Pancreas (tissue), 10 donors: Measurements from ENCODE around the gene HLA-DMA. TPM values are rescaled to one million over a fixed set of nuclear protein-coding genes. Genes with fewer than 3 reads are reported as not detected.

Experiments
- ATAC-seq, 4 donors: fragments of 200-7000 bp; cut with Tn5 transposase; one replicate each; pipeline versions ENCODE4 v1.8.0 to v1.9.1; 2020; ENCODE audit warnings: mild to moderate bottlenecking in 4 of 4, moderate library complexity in 4 of 4
- DNase-seq, 6 donors: peaks; one replicate each; pipeline ENCODE4 v3.0.0-alpha.2; 2020
- FAIRE-seq: peaks from 2 replicates; lab custom pipeline; 2012; peaks lifted over from hg19 to GRCh38; lab: Jason Lieb, UNC
- H3K27ac ChIP-seq, 4 donors: fragments of 200-600 bp; sonication (generic); 1 replicate in 3 of 4; 2 replicates in 1 of 4; pipeline versions ENCODE4 v1.5.0 to v1.8.0; 2020
- H3K27me3 ChIP-seq, 4 donors: fragments of 200-600 bp; one replicate each; pipeline ENCODE4 v1.8.0; 2021
- H3K36me3 ChIP-seq, 3 donors: fragments of 200-600 bp; sonication (generic) in 1 of 3; one replicate each; pipeline versions ENCODE4 v1.5.0 to v1.8.0; 2020 to 2021
- H3K4me1 ChIP-seq, 3 donors: fragments of 200-600 bp; one replicate each; pipeline ENCODE4 v1.8.0; 2021
- H3K4me3 ChIP-seq, 4 donors: fragments of 200-600 bp; sonication (generic) in 2 of 4; one replicate each; pipeline versions ENCODE4 v1.5.0 to v1.8.0; 2020 to 2021
- H3K9me3 ChIP-seq, 4 donors: fragments of 200-600 bp; one replicate each; pipeline ENCODE4 v1.8.0; 2021
- CTCF ChIP-seq, 4 donors: fragments of 200-600 bp; sonication (generic) in 3 of 4; IDR thresholded peaks; one replicate each; pipeline versions ENCODE4 v1.5.0 to v1.8.0; 2021; ENCODE audit warnings: antibody characterized with exemption in 4 of 4
- WGBS, 2 donors: extraction: QIAGEN DNeasy Blood & Tissue Kit; methylation state at CpG; one replicate each; pipeline ENCODE4 v1.1.7; 2013; 5-methylcytosine and 5-hydroxymethylcytosine counted together
- intact Hi-C, 3 donors: fragments of 100-400 bp; cut with DNase I; formaldehyde crosslinking; loops; one replicate each; pipeline versions ENCODE4 v1.11.1 to v1.14.2; 2022
- polyA plus RNA-seq, 2 donors: library from polyadenylated mRNA; stranded (reverse); fragments of 200-250 nt; gene quantifications; one replicate each; pipeline ENCODE4 v1.2.3, GENCODE V29; 2013
- total RNA-seq, 6 donors: library from RNA; stranded (reverse); fragmentation: NEBNext Ultra II Directional in 4 of 6; extraction: Animal tissue kit (Norgen Biotek cat#: 25700) in 4 of 6; gene quantifications; one replicate each; pipeline versions ENCODE4 v1.2.1 to v1.2.4, GENCODE V29; 2021 to 2023
- donor health status: healthy with polysubstance abuse.
- donor health status: DM: no; HTN: no; CAD: no; lungs with moderate emphysema.
- donor health status: DM: no; HTN: no; CAD: no.
- donor health status: control.
- donor health status: control.
- donor health status: Bipolar disorder and iron deficiency.
- donor health status: DM: yes; HTN: yes; CAD: no.
- donor health status: DM: no; HTN: no; CAD: no.
- donor health status: DM: no; HTN: no; CAD: no.
- donor health status: DM: yes; HTN: yes; CAD: no.

HLA-DMA gene
- total and polyA plus RNA-seq, 8 donors: 6.8 to 72.9 (median 23.0) TPM

GRCh38 chr6:32973144-32974015, 20.5 kb upstream of the HLA-DMA start:
- Histone ChIP-seq H3K9me3 (no peaks in the 10 kb centered on the region), H3K4me3 (peak overlapping the region; percentile 87 to 98 (median 95)), H3K27ac (peak overlapping the region; percentile 25 to 99 (median 64)), H3K27me3 (no peaks in the 10 kb centered on the region), H3K36me3 (peaks cover 17 to 48% (median 31%) of the 10 kb centered on the region in 3 donors), H3K4me1 (peaks cover 7 to 29% (median 13%) of the 10 kb centered on the region in 3 donors)
- FAIRE-seq: no peak
- intact Hi-C loops: no loop called here
- ATAC-seq: no peak
- TF ChIP-seq CTCF (IDR thresholded peaks at IDR 0.05): no peak
- peak in 5 of 6 donors; percentile 51 to 65 (median 56) for DNase-seq
- 0% methylated on average over 23 of the region's 23 CpGs for WGBS, 2 donors

- Histone ChIP-seq H3K9me3 (no peaks in the 10 kb centered on the region), H3K4me1 (peaks cover 7 to 24% (median 11%) of the 10 kb centered on the region in 3 donors), H3K4me3 (peak overlapping the region; percentile 87 to 98 (median 95)), H3K27me3 (no peaks in the 10 kb centered on the region), H3K36me3 (peaks cover 17 to 39% (median 22%) of the 10 kb centered on the region in 3 donors), H3K27ac (peak overlapping the region; percentile 25 to 99 (median 64))
- FAIRE-seq: no peak
- no peak for TF ChIP-seq CTCF (IDR thresholded peaks at IDR 0.05)
- peak; percentile 0 to 4 (median 0) for ATAC-seq
- 0% methylated on average over 70 of the region's 70 CpGs for WGBS, 2 donors
- intact Hi-C loops: no loop called here
- DNase-seq: peak in 3 of 6 donors; percentile 71 to 88 (median 73)
Observed at GRCh38 chr6:32972353-32973143, 19.7 kb upstream of the HLA-DMA start.

GRCh38 chr6:32971581-32972352, 18.9 kb upstream of the HLA-DMA start:
- TF ChIP-seq CTCF (IDR thresholded peaks at IDR 0.05): no peak
- Histone ChIP-seq H3K27me3 (no peaks in the 10 kb centered on the region), H3K4me1 (peaks cover 10 to 22% (median 10%) of the 10 kb centered on the region in 3 donors), H3K27ac (peak overlapping the region; percentile 97 to 99 (median 99)), H3K9me3 (no peaks in the 10 kb centered on the region), H3K4me3 (peak overlapping the region; percentile 95 to 98 (median 95)), H3K36me3 (peaks cover 13 to 31% (median 15%) of the 10 kb centered on the region in 3 donors)
- intact Hi-C loops: no loop called here
- FAIRE-seq (peak; percentile 81), ATAC-seq (peak; percentile 46 to 60 (median 56)), DNase-seq (peak; percentile 99 to 100 (median 100))
- WGBS, 2 donors: 0 to 1% methylated on average over 58 of the region's 58 CpGs

GRCh38 chr6:32971242-32971580, 18.3 kb upstream of the HLA-DMA start:
- WGBS, 2 donors: 0% methylated on average over 15 of the region's 15 CpGs
- DNase-seq (no peak), ATAC-seq (no peak), FAIRE-seq (no peak)
- Histone ChIP-seq H3K36me3 (peaks cover 8 to 26% (median 9%) of the 10 kb centered on the region in 3 donors), H3K4me3 (peak overlapping the region; percentile 60 to 98 (median 86)), H3K4me1 (peaks cover 10 to 22% (median 12%) of the 10 kb centered on the region in 3 donors), H3K9me3 (no peaks in the 10 kb centered on the region), H3K27me3 (no peaks in the 10 kb centered on the region), H3K27ac (peak overlapping the region; percentile 97 to 99 (median 99))
- TF ChIP-seq CTCF (IDR thresholded peaks at IDR 0.05): no peak
- intact Hi-C loops: no loop called here
